Frontal cortex (tissue), 4 donors: Measurements from ENCODE around the gene TRIM60. TPM values are rescaled to one million over a fixed set of nuclear protein-coding genes. Genes with fewer than 3 reads are reported as not detected.
"Not testable (repeated sequence)": the region's sequence is repeated elsewhere in the genome, so short reads cannot be mapped to it uniquely, and the experiment has no call there.

ENCODE experiments used
- DNase-seq, 2 donors: peaks; one replicate each; pipeline ENCODE4 v3.0.0; 2012; ENCODE audit warnings: low spot score in 2 of 2
- FAIRE-seq: peaks from 2 replicates; lab custom pipeline; 2012; peaks lifted over from hg19 to GRCh38; lab: Jason Lieb, UNC
- small RNA-seq: library from RNA; depleted of rRNA; stranded (forward); fragments of <200 nt; gene quantifications from one replicate; pipeline ENCODE3, GENCODE V24; 2014
- total RNA-seq: library from RNA; depleted of rRNA; stranded (reverse); fragments of >200 nt; gene quantifications from one replicate; pipeline ENCODE4 v1.2.3, GENCODE V29; 2014
- donor health status: control.
- donor health status: control.
- donor health status: control.

TRIM60 gene
- total RNA-seq, 1 donor from 2014 or later = not detected

GRCh38 chr4:165048170-165048569, 16.4 kb downstream of the TRIM60 start:
- no peak for FAIRE-seq
- no peak for DNase-seq

- no peak for FAIRE-seq
- no peak for DNase-seq
Measured at GRCh38 chr4:165052627-165053026, 20.8 kb downstream of the TRIM60 start.

GRCh38 chr4:165053645-165054044, 21.8 kb downstream of the TRIM60 start, which contains the start of gene TRIM75:
TRIM75 (plus strand) TSS chr4:165053866; CDS start chr4:165059148, 5,282 bp downstream.
- no peak for DNase-seq
- no peak for FAIRE-seq

DNA sequence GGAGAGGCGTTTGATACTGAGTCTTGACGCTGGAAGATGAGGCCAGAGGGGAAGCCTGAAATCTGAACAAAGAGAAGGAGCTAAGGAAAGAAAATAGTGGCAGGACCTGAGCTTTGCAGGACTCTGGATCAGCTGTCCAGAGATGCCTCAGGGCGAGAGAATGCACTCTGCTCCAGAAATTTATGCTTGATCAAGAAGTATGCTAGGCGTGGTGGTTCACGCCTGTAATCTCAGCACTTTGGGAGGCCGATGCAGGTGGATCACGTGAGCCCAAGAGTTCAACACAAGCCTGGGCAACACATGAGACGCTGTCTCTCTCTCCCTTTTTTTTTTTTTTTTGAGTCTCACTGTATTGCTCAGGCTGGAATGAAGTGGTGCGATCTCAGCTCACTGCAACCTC, 23.8 kb downstream of the TRIM60 start:
- no peak for DNase-seq
- FAIRE-seq = no peak

GRCh38 chr4:165058666-165059065, 26.9 kb downstream of the TRIM60 start:
- FAIRE-seq (no peak), DNase-seq (no peak)

- FAIRE-seq = no peak
- no peak for DNase-seq
Measured at GRCh38 chr4:165059386-165059785, 27.6 kb downstream of the TRIM60 start.

- FAIRE-seq (no peak), DNase-seq (no peak)
Measured at GRCh38 chr4:165060938-165061337, 29.1 kb downstream of the TRIM60 start.

DNA sequence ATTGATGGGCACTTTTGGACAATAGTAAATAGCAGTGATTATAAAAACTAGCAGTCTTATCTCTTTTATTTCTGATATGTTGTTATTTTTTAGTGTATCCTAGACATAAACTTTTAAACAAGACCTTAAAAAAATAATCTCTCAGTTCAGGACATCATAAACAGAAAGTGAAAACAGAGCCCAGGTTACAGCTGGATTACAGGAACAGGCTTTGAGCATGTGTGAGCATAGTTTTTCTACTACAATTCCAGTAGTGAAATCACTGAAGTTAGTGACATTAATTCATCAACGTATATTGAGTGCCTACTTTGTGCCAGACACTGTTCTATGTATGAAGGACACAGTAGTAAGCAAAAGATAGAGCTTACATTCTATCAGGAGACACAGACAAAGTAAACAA, 38.8 kb downstream of the TRIM60 start:
- FAIRE-seq (no peak), DNase-seq (no peak)

- DNase-seq, FAIRE-seq: not testable (repeated sequence)
Measured at GRCh38 chr4:165073346-165073745, 41.5 kb downstream of the TRIM60 start.

DNA sequence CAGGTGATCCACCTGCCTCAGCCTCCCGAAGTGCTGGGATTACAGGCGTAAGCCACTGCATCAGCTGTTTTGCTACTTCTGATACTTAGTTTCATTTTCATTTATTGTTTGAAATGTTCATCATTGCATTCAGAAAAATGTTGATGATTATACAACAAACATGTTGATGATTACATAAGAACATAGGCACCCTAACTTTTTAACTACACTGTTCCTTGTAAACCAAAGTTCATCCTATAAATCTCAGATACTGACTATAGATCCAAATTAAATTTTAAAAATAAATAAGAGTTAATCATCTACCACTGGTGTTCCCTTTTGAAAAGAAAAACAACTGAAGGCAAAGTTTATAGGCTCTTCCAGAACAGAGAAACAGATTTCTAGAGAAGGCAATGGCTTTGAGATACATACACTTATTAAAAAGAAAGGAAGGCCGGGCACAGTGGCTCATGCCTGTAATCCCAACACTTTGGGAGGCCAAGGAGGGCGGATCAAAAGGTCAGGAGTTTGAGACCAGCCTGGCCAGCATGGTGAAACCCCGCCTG, 45.3 kb downstream of the TRIM60 start:
- FAIRE-seq (no peak), DNase-seq (no peak)

DNA sequence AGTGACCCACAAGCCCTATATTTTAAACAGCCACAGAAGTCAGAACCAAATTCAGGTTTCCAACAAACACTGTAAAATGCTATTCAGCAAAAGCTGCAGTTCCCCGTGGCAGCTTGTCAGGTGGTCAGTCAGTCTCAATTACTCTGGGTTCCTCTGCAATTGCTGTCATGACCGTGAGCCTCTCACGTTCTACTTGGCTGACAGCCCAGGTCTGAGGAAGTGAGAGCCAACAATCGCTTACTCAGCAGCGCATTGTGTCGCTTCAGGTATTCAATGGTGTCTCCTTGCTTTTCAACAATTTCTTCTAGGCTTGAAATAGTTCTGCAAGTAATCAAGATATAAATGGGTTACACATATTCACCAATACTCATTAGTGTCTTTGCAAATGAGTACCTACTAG, 47.7 kb downstream of the TRIM60 start:
- no peak for DNase-seq
- FAIRE-seq = no peak

DNA sequence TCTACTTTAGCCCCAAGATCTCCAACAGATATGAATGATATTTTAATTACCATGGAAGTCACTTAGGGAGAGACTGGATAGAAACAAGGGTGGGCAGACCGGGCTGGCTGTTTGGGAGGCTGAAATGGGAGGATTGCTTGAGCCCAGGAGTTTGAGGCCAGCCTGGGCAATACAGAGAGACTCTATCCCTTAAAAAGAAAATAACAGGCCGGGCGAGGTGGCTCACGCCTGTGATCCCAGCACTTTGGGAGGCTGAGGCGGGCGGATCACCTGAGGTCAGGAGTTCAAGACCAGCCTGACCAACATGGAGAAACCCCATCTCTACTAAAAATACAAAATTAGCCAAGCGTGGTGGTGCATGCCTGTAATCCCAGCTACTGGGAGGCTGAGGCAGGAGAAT, 53.0 kb downstream of the TRIM60 start:
- not testable (repeated sequence) for DNase-seq, FAIRE-seq

- no peak for FAIRE-seq
Measured at GRCh38 chr4:165085946-165086345, 54.1 kb downstream of the TRIM60 start.

GRCh38 chr4:165088366-165088765, 56.6 kb downstream of the TRIM60 start:
- no peak for FAIRE-seq
- DNase-seq = no peak

More at GRCh38 chr4:165085946-165086345, 54.1 kb downstream of the TRIM60 start:
- DNase-seq = no peak

Small RNA genes within 50 kb of the gene (small RNA-seq; reads per million reads assigned to genes)
- not detected for gene AC106872.12

Other genes starting within 250 kb of the TRIM60 start
- 0.41 TPM for gene APELA, start 154.8 kb upstream of the TRIM60 start, total RNA-seq
- 1.6 TPM for gene TRIM61, start 54.3 kb upstream of the TRIM60 start, total RNA-seq
- gene TRIM75, start 21.9 kb downstream of the TRIM60 start, total RNA-seq = not detected
- 9.4 TPM for gene TMEM192, start 80.9 kb downstream of the TRIM60 start, total RNA-seq
- gene KLHL2, start 175.6 kb downstream of the TRIM60 start, total RNA-seq = 81.1 TPM